ENCODE results near the gene TOX4.

DNA sequence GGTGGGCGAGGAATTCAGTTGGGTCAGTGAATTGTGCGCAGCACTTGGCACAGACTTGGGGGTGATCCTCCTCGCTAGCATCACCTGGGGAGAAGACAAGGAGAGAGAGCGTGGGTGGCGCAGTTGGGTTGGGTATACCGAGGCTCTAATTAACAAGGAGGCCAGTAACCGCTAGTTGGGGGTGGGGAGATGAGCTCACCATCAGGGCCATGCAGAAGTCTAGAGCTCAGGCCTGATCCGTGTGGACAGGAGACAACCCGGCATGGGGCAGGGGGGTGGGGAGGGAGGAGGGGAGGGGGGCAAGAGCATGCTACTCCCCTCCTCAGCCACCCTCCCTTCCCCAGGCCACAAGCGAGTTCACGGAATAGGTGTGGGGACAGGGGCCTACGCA lies 48.6 kb downstream of the TOX4 start:
- TF ChIP-seq, protein P1, sequence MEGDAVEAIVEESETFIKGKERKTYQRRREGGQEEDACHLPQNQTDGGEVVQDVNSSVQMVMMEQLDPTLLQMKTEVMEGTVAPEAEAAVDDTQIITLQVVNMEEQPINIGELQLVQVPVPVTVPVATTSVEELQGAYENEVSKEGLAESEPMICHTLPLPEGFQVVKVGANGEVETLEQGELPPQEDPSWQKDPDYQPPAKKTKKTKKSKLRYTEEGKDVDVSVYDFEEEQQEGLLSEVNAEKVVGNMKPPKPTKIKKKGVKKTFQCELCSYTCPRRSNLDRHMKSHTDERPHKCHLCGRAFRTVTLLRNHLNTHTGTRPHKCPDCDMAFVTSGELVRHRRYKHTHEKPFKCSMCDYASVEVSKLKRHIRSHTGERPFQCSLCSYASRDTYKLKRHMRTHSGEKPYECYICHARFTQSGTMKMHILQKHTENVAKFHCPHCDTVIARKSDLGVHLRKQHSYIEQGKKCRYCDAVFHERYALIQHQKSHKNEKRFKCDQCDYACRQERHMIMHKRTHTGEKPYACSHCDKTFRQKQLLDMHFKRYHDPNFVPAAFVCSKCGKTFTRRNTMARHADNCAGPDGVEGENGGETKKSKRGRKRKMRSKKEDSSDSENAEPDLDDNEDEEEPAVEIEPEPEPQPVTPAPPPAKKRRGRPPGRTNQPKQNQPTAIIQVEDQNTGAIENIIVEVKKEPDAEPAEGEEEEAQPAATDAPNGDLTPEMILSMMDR (IDR thresholded peaks at IDR 0.05): no peak
- TF ChIP-seq POLR2A (IDR thresholded peaks at IDR 0.05): no peak
